Urinary bladder (tissue), 4 donors: ENCODE measurements around the gene NELFA. TPM values are rescaled to one million over a fixed set of nuclear protein-coding genes. Genes with fewer than 3 reads are reported as not detected.

Source experiments
- DNase-seq: peaks from one replicate; pipeline ENCODE4 v3.0.0-alpha.2; 2015; ENCODE audit errors: extremely low spot score
- H3K27ac ChIP-seq: one replicate; pipeline ENCODE4 v1.5.1; 2013; ENCODE audit warnings: low read depth, mild to moderate bottlenecking, moderate library complexity
- H3K36me3 ChIP-seq: one replicate; pipeline ENCODE4 v1.6.1; 2013; ENCODE audit warnings: mild to moderate bottlenecking, moderate library complexity; ENCODE audit not compliant: insufficient read depth
- H3K4me1 ChIP-seq: one replicate; pipeline ENCODE4 v1.6.1; 2013; ENCODE audit warnings: mild to moderate bottlenecking, moderate library complexity; ENCODE audit not compliant: insufficient read depth
- H3K4me3 ChIP-seq: one replicate; pipeline ENCODE4 v1.5.1; 2013; ENCODE audit warnings: low read depth, low read length
- WGBS: extraction: QIAGEN DNeasy Blood & Tissue Kit; methylation state at CpG from one replicate; pipeline ENCODE4 v1.1.7; 2013; 5-methylcytosine and 5-hydroxymethylcytosine counted together
- polyA plus RNA-seq: library from polyadenylated mRNA; stranded (reverse); fragments of 200-250 nt; gene quantifications from one replicate; pipeline ENCODE4 v1.2.3, GENCODE V29; 2013
- total RNA-seq: library from RNA; depleted of rRNA; stranded (reverse); fragments of >200 nt; gene quantifications from one replicate; pipeline ENCODE4 v1.2.3, GENCODE V29; 2014
- donor health status: healthy with polysubstance abuse.
- donor health status: healthy.

The NELFA gene
- total and polyA plus RNA-seq, 2 donors: 17.4 to 26.9 TPM

DNA sequence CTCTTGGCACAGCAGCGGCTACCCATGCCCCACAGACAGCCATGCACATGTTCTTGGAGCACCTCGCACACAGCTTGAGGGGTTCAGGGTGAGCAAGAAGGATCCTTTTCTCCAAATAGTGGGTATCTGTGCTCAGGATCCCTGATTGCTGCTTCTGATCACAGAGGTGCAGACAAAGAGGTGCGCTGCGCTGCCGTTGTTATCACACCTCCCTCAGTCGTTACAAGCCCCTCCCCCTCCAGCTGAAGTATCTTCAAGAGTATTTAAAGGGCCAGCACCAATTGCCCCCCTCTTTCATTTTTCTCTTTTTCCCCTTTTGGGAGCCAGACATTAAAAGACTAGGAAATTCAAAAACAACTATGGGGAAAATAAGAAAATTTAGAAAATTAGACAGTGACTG, 44.3 kb downstream of the NELFA start:
- no peaks in the 10 kb centered on the region for H3K4me1 ChIP-seq
- H3K36me3 ChIP-seq: no peaks in the 10 kb centered on the region
- no peak overlapping the region for H3K27ac ChIP-seq
- WGBS: 77% methylated on average over 6 of the region's 6 CpGs
- no peak overlapping the region for H3K4me3 ChIP-seq
- no peak for DNase-seq

DNA sequence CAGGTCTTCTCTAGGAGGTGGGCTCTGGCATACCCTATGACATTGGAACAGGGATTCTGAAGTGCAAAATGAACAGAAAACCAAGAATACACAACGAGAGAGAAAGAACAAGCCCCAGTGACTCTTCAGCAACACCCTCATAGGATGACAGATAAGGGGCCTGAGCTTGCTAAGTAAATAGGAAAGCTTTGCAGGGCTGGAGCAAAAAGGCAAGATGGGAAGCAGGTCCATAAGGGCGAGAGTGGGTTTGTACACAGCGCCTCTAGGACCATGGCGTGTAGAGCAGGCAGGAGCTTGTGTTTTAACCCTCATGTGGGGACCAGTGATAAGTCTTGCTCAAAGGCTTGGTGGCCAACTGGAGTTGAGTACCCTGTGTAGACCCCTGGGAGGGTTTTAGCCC, 45.8 kb downstream of the NELFA start:
- DNase-seq: no peak
- no peaks in the 10 kb centered on the region for H3K36me3 ChIP-seq
- no peak overlapping the region for H3K4me3 ChIP-seq
- no peaks in the 10 kb centered on the region for H3K4me1 ChIP-seq
- no peak overlapping the region for H3K27ac ChIP-seq
- WGBS: 90% methylated on average over 4 of the region's 4 CpGs

DNA sequence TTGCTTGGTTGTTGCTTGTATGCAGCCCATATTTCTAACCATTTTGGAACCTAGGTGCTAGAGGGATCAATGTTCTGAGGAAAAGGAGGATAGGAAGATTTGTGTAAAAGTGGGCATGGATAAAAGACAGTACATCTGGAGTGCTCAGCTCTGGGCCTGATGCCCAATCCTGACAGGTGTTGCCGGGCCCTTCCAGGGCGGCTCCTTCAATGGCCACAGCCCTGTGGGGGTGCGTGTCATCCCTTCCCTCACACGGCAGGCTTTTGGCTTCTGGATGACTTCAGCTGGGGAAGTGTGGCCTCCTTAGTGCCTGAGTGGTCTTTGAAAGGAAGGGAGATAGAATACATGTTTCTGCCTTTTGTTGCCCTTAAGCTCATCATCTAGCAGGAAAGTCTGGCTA, 47.2 kb downstream of the NELFA start:
- Histone ChIP-seq H3K4me3 (no peak overlapping the region), H3K4me1 (no peaks in the 10 kb centered on the region), H3K27ac (no peak overlapping the region), H3K36me3 (no peaks in the 10 kb centered on the region)
- no peak for DNase-seq
- WGBS: 81% methylated on average over 4 of the region's 4 CpGs

DNA sequence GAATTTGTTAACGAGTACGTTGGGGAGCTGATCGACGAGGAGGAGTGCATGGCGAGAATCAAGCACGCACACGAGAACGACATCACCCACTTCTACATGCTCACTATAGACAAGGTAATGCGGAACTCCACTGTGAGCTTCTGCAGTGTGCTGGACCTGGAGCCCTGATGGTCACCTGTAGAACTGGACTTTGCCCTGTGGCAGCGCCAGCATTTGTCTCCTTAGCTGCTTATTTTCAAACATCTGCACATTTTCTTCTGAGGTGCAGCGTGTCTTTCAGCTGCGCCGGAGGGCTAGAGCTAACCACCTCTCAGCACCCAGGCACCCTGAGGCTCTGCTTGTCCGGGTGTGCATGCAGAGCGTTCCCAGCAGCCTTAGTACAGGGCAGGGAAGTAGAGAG, 47.7 kb downstream of the NELFA start:
- no peak overlapping the region for H3K4me3 ChIP-seq
- H3K4me1 ChIP-seq: no peaks in the 10 kb centered on the region
- WGBS: 95% methylated on average over 15 of the region's 15 CpGs
- H3K36me3 ChIP-seq: no peaks in the 10 kb centered on the region
- no peak overlapping the region for H3K27ac ChIP-seq
- DNase-seq: no peak

DNA sequence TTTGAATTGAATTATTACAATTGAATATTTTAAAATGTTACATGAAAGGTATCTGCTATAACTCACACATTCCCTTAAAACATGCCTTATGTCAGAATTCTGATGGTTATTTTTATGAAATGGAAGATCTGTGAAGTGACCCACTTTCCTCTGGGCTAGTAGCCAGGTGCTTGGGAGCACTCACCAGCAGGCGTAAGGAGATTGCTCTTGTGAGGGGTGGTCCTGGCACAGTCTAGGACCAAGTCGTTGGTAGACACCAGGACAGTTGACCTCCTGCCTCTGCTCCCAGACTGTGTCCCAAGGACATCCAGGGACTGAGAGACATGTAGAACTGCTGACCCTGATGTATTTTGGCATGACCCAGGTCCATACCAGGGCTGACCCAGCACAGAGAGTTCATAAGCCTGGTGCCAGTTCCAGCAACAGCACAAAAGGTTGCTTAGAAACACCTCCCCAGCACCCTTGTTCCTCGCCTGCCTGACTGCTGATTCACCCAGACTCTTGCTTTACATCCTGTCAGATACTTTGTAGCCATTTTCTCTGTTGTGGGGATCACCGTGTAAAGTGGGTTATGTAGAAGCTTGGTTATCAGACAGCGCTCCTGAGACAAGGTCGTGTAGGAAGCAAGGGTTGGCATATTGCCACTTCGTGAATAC, 48.5 kb downstream of the NELFA start:
- H3K4me1 ChIP-seq: no peaks in the 10 kb centered on the region
- no peak overlapping the region for H3K27ac ChIP-seq
- 83% methylated on average over 7 of the region's 7 CpGs for WGBS
- DNase-seq: no peak
- H3K36me3 ChIP-seq: no peaks in the 10 kb centered on the region
- no peak overlapping the region for H3K4me3 ChIP-seq

DNA sequence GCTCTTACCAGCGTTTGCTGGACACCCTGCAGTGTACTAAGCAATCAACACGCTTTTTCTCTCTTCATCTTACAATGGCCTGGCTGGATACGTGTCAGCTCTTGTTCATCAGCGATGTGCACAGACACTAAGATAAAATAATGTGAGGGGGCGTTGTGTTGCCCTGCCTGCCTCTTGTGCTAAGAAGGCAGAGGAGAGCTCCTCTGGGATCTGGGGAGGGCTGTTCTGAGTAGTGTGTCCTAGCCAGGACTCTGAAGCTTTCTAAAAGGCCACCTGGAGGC, 49.7 kb downstream of the NELFA start:
- Histone ChIP-seq H3K4me3 (no peak overlapping the region), H3K27ac (no peak overlapping the region), H3K36me3 (no peaks in the 10 kb centered on the region), H3K4me1 (no peaks in the 10 kb centered on the region)
- 91% methylated on average over 5 of the region's 5 CpGs for WGBS
- no peak for DNase-seq

DNA sequence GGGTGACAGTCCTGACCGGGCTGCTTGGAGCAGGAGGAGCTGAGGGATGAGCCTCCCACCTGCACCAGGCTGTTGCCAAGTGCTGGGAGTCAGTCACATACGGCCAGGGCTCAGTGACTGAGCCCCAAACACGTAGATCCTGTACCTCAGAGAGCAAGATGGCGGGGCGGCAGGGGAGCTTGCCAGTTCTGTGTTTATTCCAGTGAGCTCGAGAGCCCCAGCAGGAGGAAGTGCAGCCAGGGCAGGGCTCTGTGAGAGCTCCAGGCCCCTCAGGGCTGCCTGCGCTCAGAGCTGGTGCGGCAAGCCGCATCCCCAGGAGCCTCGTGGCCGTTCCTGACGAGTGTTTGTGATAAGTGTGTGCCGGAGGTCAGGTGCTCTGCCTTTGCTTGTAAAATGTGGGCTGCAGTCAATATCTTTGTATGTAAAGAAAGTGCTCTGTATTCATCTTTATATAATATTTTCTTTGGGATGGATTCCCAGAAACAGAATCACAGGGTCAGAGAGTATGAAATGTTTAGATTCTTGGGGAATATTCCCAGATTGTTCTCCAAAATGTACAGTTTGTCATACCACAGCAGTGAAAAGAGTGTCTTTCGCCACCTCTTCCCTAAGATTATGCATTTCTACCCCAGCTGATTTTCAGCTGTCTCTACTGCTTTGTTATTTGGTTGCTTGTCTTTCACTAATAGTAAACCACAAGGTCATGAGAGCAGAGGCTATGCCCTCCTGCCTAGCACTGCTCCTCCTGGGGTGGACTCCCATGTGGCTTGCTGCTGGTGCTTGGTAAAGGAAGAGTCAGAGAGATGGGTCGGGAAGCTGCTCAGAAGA, 50.3 kb downstream of the NELFA start:
- DNase-seq: no peak
- WGBS: 84% methylated on average over 15 of the region's 15 CpGs
- Histone ChIP-seq H3K27ac (no peak overlapping the region), H3K4me1 (no peaks in the 10 kb centered on the region), H3K36me3 (no peaks in the 10 kb centered on the region), H3K4me3 (no peak overlapping the region)

DNA sequence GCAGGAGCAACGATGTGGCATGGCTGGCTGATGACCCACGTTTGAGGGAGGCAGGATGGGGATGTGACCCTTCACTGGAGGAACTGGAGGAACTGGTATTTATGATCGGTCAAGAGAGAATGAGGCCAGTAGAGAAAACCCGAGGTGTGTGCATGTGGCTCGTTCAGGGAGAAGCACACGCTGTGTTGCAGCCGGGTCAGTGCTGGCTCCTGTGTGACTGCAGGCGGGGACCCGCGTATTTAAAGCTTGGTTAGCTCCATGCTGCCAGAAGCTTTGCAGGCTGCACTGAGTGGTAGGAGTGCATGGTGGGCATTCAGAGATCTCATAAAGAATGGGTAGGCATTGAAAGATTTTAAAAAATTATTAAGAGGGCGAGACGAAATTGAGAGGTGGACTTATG, 52.1 kb downstream of the NELFA start:
- no peak overlapping the region for H3K4me3 ChIP-seq
- no peak for DNase-seq
- 91% methylated on average over 12 of the region's 12 CpGs for WGBS
- H3K4me1 ChIP-seq: no peaks in the 10 kb centered on the region
- no peak overlapping the region for H3K27ac ChIP-seq
- no peaks in the 10 kb centered on the region for H3K36me3 ChIP-seq

DNA sequence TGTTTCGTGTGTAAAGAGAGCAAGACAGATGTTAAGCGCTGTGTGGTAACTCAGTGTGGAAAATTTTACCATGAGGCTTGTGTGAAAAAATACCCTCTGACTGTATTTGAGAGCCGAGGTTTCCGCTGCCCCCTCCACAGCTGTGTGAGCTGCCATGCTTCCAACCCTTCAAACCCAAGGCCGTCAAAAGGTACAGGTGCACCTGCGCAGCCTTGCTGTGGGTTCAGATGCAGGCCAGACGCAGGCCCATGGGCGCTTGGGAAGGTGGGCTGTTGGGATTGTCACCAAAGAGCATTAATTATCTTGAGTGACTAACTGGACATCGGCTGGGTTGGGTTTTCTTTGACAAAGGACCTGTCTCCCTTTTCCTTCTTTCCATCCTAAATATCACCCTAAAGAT, 55.4 kb downstream of the NELFA start:
- no peak for DNase-seq
- no peak overlapping the region for H3K27ac ChIP-seq
- H3K4me1 ChIP-seq: no peaks in the 10 kb centered on the region
- no peaks in the 10 kb centered on the region for H3K36me3 ChIP-seq
- WGBS: 96% methylated on average over 9 of the region's 9 CpGs
- no peak overlapping the region for H3K4me3 ChIP-seq

DNA sequence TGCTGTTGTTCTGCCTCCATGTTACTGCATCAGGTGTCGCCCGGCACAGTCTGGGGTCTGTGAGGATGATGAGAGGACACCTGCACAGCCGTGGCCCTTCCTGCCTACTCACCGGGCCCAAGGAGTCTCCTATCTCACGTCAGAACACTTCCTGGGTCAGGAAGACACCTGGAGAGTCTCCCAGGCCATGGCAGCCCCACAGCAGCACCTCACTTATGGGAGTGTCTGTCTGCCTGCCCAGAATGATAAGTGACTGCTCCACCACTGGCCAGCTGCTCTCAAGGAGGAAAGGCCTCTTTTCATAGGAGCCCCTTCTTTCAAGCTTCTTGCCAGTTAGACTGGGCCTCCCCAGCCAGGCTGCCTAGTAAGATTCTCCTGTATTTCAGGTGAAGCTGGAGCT, 56.1 kb downstream of the NELFA start:
- H3K27ac ChIP-seq: no peak overlapping the region
- WGBS: 92% methylated on average over 5 of the region's 5 CpGs
- H3K4me1 ChIP-seq: no peaks in the 10 kb centered on the region
- no peak overlapping the region for H3K4me3 ChIP-seq
- no peak for DNase-seq
- H3K36me3 ChIP-seq: no peaks in the 10 kb centered on the region

DNA sequence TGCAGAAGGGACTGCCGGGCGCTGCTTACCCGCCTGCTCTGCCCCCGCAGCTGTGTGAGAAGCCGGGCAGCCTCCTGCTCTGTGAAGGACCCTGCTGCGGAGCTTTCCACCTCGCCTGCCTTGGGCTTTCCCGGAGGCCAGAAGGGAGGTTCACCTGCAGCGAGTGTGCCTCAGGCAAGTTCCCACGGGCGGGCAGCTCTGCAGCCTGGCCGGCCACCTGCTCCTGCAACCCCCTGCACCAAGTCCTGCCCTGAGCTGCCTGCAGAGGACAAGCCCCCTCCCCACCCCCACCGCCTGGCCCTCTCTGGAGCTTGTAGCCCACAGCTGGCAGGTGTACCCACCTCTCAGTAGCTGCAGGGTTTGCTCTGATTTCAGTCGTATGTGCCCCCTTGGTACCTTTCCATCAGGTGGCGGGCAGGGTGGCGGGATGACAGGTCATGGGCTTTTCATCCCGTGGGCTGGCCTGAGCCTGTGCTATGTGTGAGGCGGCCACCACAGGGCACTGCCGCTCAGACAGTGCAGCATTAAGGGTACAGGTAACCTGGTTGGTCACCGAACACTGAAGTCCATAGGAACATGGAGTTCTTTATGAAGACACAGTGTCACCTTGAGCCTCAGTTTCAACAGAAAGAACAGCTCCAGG, 56.6 kb downstream of the NELFA start:
- H3K27ac ChIP-seq: no peak overlapping the region
- no peaks in the 10 kb centered on the region for H3K4me1 ChIP-seq
- no peak for DNase-seq
- WGBS: 94% methylated on average over 20 of the region's 20 CpGs
- H3K4me3 ChIP-seq: no peak overlapping the region
- no peaks in the 10 kb centered on the region for H3K36me3 ChIP-seq

DNA sequence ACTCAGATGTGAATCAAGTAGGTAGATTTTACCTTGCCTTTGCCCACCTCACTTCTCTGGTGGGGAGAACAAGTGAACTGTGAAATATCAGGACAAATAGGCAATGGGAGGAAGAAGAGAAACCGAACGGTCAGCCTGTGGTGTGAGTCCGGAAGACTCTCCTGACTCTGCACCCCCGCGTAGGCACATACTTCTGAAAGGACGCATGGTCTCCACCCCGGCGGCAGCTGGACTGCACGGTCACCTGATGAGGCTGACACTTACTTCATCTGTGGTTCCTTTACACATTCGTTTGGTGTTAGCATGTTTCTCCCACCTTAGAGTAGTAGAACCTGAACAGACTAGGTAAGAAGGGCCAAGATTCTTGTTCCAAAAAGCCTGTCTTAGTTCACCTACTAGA, 58.4 kb downstream of the NELFA start:
- Histone ChIP-seq H3K4me3 (no peak overlapping the region), H3K36me3 (no peaks in the 10 kb centered on the region)
- DNase-seq: no peak

DNA sequence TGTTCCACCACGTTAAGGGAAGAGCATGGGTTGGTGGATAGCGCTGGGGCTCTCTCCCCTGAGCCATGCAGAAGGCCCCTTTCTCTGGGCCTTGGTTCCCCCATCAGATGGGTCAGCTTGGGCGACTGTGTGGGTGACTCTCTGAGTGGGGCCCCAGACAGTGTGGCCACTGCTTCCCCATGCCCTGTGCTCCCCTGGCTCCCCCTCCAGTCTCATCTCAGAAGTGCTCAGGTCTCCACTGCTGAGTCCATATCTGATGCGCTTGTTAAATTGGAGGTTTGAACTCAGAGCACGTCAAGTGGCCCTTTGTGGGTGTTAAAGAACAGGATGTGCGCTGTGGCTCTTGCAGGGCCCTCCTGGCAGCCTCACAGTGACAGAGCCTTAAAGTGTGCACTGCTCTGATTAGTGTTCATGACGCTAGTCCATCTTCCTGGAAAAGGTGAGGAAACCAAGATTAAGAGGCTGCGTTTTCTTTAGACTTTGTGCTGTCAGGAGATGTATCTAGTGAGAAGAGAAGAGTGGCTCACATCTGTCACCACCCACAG, 59.8 kb downstream of the NELFA start:
- no peaks in the 10 kb centered on the region for H3K4me1 ChIP-seq
- H3K36me3 ChIP-seq: no peaks in the 10 kb centered on the region
- WGBS: 91% methylated on average over 8 of the region's 8 CpGs
- no peak overlapping the region for H3K4me3 ChIP-seq
- H3K27ac ChIP-seq: no peak overlapping the region
- DNase-seq: no peak

More for the DNA sequence above, 58.4 kb downstream of the NELFA start:
- Histone ChIP-seq H3K27ac (no peak overlapping the region), H3K4me1 (no peaks in the 10 kb centered on the region)
- WGBS: 90% methylated on average over 10 of the region's 10 CpGs

DNA sequence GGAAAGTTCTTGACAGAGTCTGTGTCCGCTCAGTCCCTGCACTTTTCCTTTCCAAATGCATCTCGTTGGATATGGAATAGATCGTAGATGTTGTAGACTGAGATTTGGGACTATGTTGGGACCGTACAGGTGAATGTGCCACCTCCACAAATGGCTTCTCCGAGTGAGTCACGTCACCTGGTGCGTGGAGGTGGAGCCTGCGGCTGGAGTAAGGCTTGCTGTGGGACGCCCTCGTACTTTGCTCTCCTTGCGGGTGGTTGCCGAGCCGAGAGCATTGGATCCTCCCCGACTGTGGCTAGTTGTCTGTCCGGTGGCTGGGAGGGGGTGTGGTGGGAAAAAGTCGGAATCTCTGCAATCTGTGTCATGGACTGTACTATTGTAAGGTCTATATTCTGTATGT, 60.5 kb downstream of the NELFA start:
- Histone ChIP-seq H3K36me3 (no peaks in the 10 kb centered on the region), H3K4me3 (no peak overlapping the region), H3K27ac (no peak overlapping the region), H3K4me1 (no peaks in the 10 kb centered on the region)
- DNase-seq: no peak
- 93% methylated on average over 16 of the region's 16 CpGs for WGBS
